ENCODE data around the gene EXOSC1. TPM values are rescaled to one million over a fixed set of nuclear protein-coding genes. Genes with fewer than 3 reads are reported as not detected.

Gene EXOSC1
- total RNA-seq, 2 donors from 2014 or later = 21.8 to 30.8 TPM

- intact Hi-C loops (cut with DNase I) = no loop called here
- peaks cover 0 to 7% of the 10 kb centered on the region in 2 donors for H3K36me3 ChIP-seq
- H3K9me3 ChIP-seq = no peaks in the 10 kb centered on the region
- no peak overlapping the region for H3K27ac ChIP-seq
- H3K4me3 ChIP-seq = no peak overlapping the region
- no peaks in the 10 kb centered on the region for H3K27me3 ChIP-seq (replicated peaks; ENCODE audit: insufficient read depth)
- TF ChIP-seq POLR2AphosphoS5 (IDR thresholded peaks at IDR 0.05) (no peak), POLR2A (IDR thresholded peaks at IDR 0.05) (no peak)
- TF ChIP-seq, protein P1, sequence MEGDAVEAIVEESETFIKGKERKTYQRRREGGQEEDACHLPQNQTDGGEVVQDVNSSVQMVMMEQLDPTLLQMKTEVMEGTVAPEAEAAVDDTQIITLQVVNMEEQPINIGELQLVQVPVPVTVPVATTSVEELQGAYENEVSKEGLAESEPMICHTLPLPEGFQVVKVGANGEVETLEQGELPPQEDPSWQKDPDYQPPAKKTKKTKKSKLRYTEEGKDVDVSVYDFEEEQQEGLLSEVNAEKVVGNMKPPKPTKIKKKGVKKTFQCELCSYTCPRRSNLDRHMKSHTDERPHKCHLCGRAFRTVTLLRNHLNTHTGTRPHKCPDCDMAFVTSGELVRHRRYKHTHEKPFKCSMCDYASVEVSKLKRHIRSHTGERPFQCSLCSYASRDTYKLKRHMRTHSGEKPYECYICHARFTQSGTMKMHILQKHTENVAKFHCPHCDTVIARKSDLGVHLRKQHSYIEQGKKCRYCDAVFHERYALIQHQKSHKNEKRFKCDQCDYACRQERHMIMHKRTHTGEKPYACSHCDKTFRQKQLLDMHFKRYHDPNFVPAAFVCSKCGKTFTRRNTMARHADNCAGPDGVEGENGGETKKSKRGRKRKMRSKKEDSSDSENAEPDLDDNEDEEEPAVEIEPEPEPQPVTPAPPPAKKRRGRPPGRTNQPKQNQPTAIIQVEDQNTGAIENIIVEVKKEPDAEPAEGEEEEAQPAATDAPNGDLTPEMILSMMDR (IDR thresholded peaks at IDR 0.05) = no peak
- H3K4me1 ChIP-seq (replicated peaks) = no peaks in the 10 kb centered on the region
- no peak for DNase-seq (ENCODE audit: low spot score)
- WGBS = 89% methylated on average over 6 of the region's 6 CpGs
These were observed 6.5 kb upstream of the EXOSC1 start for GRCh38 chr10:97452352-97452751.

GRCh38 chr10:97451605-97452004, 5.8 kb upstream of the EXOSC1 start:
- Histone ChIP-seq H3K4me1 (replicated peaks) (peaks cover 7% of the 10 kb centered on the region), H3K27ac (no peak overlapping the region), H3K9me3 (no peaks in the 10 kb centered on the region), H3K36me3 (peaks cover 0 to 7% of the 10 kb centered on the region in 2 donors), H3K4me3 (no peak overlapping the region), H3K27me3 (replicated peaks; ENCODE audit: insufficient read depth) (no peaks in the 10 kb centered on the region)
- intact Hi-C loops (cut with DNase I) = no loop called here
- no peak for DNase-seq (ENCODE audit: low spot score)
- TF ChIP-seq POLR2A (IDR thresholded peaks at IDR 0.05) = no peak
- no peak for TF ChIP-seq POLR2AphosphoS5 (IDR thresholded peaks at IDR 0.05)
- TF ChIP-seq, protein P1 (IDR thresholded peaks at IDR 0.05) = no peak
- WGBS = 94% methylated on average over 17 of the region's 17 CpGs

DNA sequence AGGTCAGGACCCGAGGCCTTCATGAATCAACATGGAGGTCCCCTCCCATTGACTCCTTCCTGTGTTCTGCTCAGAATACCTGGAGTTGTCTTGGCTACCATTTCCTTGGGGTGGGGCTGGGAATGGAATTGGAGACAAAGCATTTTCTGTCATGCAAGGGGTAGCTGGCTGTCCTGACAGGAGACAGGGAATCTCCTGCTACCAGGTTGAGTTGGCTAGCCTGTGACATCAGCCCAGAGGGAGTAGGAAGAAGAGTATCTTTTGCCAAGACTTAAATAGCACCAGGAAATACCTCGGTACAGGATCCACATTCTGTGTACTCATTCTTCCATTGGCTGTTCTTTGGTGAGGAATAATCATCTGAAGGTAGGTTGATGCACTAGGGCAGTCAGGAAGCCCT, 5.0 kb upstream of the EXOSC1 start:
- H3K4me3 ChIP-seq = no peak overlapping the region
- peaks cover 0 to 7% of the 10 kb centered on the region in 2 donors for H3K36me3 ChIP-seq
- H3K27ac ChIP-seq = no peak overlapping the region
- DNase-seq (ENCODE audit: low spot score) = no peak
- no peaks in the 10 kb centered on the region for H3K9me3 ChIP-seq
- 51% methylated on average over 2 of the region's 2 CpGs for WGBS
- H3K4me1 ChIP-seq (replicated peaks) = peaks cover 8% of the 10 kb centered on the region
- intact Hi-C loops (cut with DNase I) = no loop called here
- no peaks in the 10 kb centered on the region for H3K27me3 ChIP-seq (replicated peaks; ENCODE audit: insufficient read depth)
- TF ChIP-seq, protein P1 (IDR thresholded peaks at IDR 0.05) = no peak
- TF ChIP-seq POLR2AphosphoS5 (IDR thresholded peaks at IDR 0.05) (no peak), POLR2A (IDR thresholded peaks at IDR 0.05) (no peak)

DNA sequence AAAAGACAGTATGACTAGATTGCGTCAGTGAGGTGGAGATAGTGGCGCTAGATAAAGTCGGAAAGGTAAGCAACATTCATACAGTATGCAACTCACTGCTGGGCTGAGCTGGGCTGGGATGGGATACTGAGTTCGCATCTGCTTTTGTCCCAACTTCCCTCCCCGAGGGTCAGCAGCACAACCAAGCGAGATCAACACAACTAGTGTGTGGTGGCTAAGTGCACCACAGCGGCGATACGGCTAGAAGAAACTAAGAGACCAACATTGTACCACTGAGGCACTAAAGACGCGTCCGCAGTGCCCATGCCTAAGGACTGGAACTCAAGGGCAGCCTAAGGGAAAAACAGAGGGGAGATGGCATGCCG, 467 bp downstream of the EXOSC1 start:
- H3K27ac ChIP-seq = peak overlapping the region; percentile 29 to 68
- under 1% methylated on average over 13 of the region's 13 CpGs for WGBS

DNA sequence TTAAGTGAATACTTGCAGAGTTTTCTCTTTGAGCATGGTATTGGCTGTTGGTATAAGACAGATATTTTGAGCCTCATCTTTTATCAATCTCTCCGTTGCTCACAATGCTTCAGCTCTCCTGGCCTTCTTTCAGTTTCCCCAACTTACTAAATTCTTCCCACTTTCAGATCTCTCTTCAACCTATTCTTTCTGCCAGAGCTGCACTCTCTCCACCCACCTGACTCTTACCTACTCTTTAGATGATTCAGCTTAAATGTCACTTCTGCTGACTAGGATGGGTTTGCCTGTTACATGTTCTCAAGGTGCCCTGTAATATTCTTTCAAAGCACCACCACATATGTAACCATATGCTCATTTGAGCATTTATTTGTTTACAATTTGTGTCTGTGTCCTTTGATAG, 1.6 kb downstream of the EXOSC1 start:
- no peak overlapping the region for H3K27ac ChIP-seq
- H3K27me3 ChIP-seq (replicated peaks; ENCODE audit: insufficient read depth) = no peaks in the 10 kb centered on the region
- intact Hi-C loops (cut with DNase I) = no loop called here
- H3K4me1 ChIP-seq (replicated peaks) = peaks cover 8% of the 10 kb centered on the region
- H3K9me3 ChIP-seq = no peaks in the 10 kb centered on the region
- DNase-seq (ENCODE audit: low spot score) = no peak
- no peak overlapping the region for H3K4me3 ChIP-seq
- H3K36me3 ChIP-seq = peaks cover 3 to 5% of the 10 kb centered on the region in 2 donors
- 88% methylated on average over 1 of the region's 1 CpG for WGBS
- TF ChIP-seq POLR2A (IDR thresholded peaks at IDR 0.05) (no peak), POLR2AphosphoS5 (IDR thresholded peaks at IDR 0.05) (no peak)
- TF ChIP-seq, protein P1 (IDR thresholded peaks at IDR 0.05) = no peak

More for the DNA sequence above, 467 bp downstream of the EXOSC1 start:
- Histone ChIP-seq H3K9me3 (no peaks in the 10 kb centered on the region), H3K36me3 (peaks cover 0 to 3% of the 10 kb centered on the region in 2 donors), H3K4me3 (peak overlapping the region; percentile 80 to 81), H3K4me1 (replicated peaks) (peaks cover 8% of the 10 kb centered on the region), H3K27me3 (replicated peaks; ENCODE audit: insufficient read depth) (no peaks in the 10 kb centered on the region)
- TF ChIP-seq, protein P1 (IDR thresholded peaks at IDR 0.05) = no peak
- TF ChIP-seq POLR2A (IDR thresholded peaks at IDR 0.05) (no peak), POLR2AphosphoS5 (IDR thresholded peaks at IDR 0.05) (no peak)
- DNase-seq (ENCODE audit: low spot score) = no peak
- intact Hi-C loops (cut with DNase I) = no loop called here

All from prostate gland (tissue), 2 donors.